Measurements from ENCODE around the gene PTPN9. TPM values are rescaled to one million over a fixed set of nuclear protein-coding genes. Genes with fewer than 3 reads are reported as not detected.
"Not testable (repeated sequence)": the region's sequence is repeated elsewhere in the genome, so short reads cannot be mapped to it uniquely, and the experiment has no call there.

PTPN9 gene
- total and polyA plus RNA-seq, 2 donors (not counting 1 experiment from before 2014, with no cell fraction given) = 11.8 to 15.5 TPM

DNA sequence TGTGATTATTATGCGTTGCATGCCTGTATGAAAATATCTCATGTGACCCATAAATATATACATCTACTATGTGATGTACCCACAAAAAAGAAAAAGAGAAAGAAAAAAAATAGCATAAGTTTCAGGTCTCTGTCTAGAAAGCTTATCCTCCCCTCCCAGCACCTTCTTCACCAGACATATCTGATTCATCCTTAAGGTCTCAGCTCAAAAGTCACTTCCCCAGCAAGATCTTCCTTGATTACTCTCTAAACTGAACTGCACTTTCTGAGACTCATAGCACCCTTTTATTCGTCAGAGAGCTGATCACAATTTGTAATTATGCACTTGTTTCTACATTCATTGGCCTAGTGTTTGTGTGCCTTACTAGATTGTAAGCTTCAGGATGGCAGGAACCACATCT lies 11.1 kb upstream of the PTPN9 start:
- H3K79me2 ChIP-seq (ENCODE audit: control insufficient read depth, insufficient read depth, low read length) = no peaks in the 10 kb centered on the region
- no peak overlapping the region for H3K9ac ChIP-seq (ENCODE audit: low read length)
- H3K27ac ChIP-seq (ENCODE audit: low read length in 2 of 2) = no peak overlapping the region
- Mint-ChIP-seq H3K27me3 (no peaks in the 10 kb centered on the region), H3K4me3 (no peak overlapping the region), H3K4me1 (no peaks in the 10 kb centered on the region), H3K27ac (no peak overlapping the region), H3K9me3 (ENCODE audit: insufficient read depth) (no peaks in the 10 kb centered on the region)
- no peaks in the 10 kb centered on the region for H3K27me3 ChIP-seq (replicated peaks in 1 of 4; ENCODE audit: control extremely low read depth in 1 of 4, control insufficient read depth in 3 of 4, insufficient read depth in 4 of 4, low read length in 3 of 4)
- no peak for ATAC-seq (ENCODE audit: low read depth)
- no peak overlapping the region for H3K4me2 ChIP-seq (replicated peaks; ENCODE audit: low read depth, low read length, poor library complexity, severe bottlenecking)
- ChIA-PET CTCF (interaction anchor here (2.4 kb wide), 1 partner anchor 11 kb away, joined by 7 read pairs; the partner anchor contains the start of gene PTPN9), POLR2A (no interaction called here)
- H3K9me3 ChIP-seq (ENCODE audit: control extremely low read depth in 1 of 3, control insufficient read depth in 2 of 3, insufficient read depth in 1 of 3, low read length in 2 of 3) = no peaks in the 10 kb centered on the region
- peaks cover 1 to 10% of the 10 kb centered on the region in 2 experiments for H3K36me3 ChIP-seq (replicated peaks in 1 of 2; ENCODE audit: control extremely low read depth in 1 of 2, control insufficient read depth in 1 of 2, extremely low read depth in 1 of 2, insufficient read depth in 2 of 2, low read length in 1 of 2)
- WGBS (ENCODE audit: insufficient coverage) = no CpG with 5 or more reads among the region's 2 CpGs
- no peak overlapping the region for H2AFZ ChIP-seq (ENCODE audit: insufficient read depth, low read depth, low read length, poor library complexity, severe bottlenecking)
- TF ChIP-seq, protein P1, sequence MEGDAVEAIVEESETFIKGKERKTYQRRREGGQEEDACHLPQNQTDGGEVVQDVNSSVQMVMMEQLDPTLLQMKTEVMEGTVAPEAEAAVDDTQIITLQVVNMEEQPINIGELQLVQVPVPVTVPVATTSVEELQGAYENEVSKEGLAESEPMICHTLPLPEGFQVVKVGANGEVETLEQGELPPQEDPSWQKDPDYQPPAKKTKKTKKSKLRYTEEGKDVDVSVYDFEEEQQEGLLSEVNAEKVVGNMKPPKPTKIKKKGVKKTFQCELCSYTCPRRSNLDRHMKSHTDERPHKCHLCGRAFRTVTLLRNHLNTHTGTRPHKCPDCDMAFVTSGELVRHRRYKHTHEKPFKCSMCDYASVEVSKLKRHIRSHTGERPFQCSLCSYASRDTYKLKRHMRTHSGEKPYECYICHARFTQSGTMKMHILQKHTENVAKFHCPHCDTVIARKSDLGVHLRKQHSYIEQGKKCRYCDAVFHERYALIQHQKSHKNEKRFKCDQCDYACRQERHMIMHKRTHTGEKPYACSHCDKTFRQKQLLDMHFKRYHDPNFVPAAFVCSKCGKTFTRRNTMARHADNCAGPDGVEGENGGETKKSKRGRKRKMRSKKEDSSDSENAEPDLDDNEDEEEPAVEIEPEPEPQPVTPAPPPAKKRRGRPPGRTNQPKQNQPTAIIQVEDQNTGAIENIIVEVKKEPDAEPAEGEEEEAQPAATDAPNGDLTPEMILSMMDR (IDR thresholded peaks at IDR 0.05) = no peak
- no peak for TF ChIP-seq EZH2 (IDR thresholded peaks at IDR 0.05; ENCODE audit: borderline replicate concordance, insufficient read depth, low read depth, low read length, poor library complexity, severe bottlenecking)
- H3K4me3 ChIP-seq (ENCODE audit: control extremely low read depth in 1 of 5, extremely low read depth in 1 of 5, insufficient read depth in 1 of 5, low read depth in 2 of 5, low read length in 4 of 5) = no peak overlapping the region
- no peak for DNase-seq
- intact Hi-C loops (cut with micrococcal nuclease) = no loop called here
- no peaks in the 10 kb centered on the region for H4K20me1 ChIP-seq (ENCODE audit: control insufficient read depth, insufficient read depth, low read length, poor library complexity, severe bottlenecking)
- H3K4me1 ChIP-seq (ENCODE audit: control insufficient read depth in 2 of 2, insufficient read depth in 2 of 2, low read length in 2 of 2) = no peaks in the 10 kb centered on the region

- no peak for TF ChIP-seq EZH2 (IDR thresholded peaks at IDR 0.05; ENCODE audit: borderline replicate concordance, insufficient read depth, low read depth, low read length, poor library complexity, severe bottlenecking)
- TF ChIP-seq, protein P1 (IDR thresholded peaks at IDR 0.05) = no peak
- H3K4me2 ChIP-seq (replicated peaks; ENCODE audit: low read depth, low read length, poor library complexity, severe bottlenecking) = no peak overlapping the region
- Mint-ChIP-seq H3K9me3 (ENCODE audit: insufficient read depth) (no peaks in the 10 kb centered on the region), H3K27me3 (no peaks in the 10 kb centered on the region), H3K4me1 (no peaks in the 10 kb centered on the region), H3K27ac (no peak overlapping the region), H3K4me3 (no peak overlapping the region)
- no peaks in the 10 kb centered on the region for H3K79me2 ChIP-seq (ENCODE audit: control insufficient read depth, insufficient read depth, low read length)
- DNase-seq (no peak), ATAC-seq (ENCODE audit: low read depth) (no peak)
- no peaks in the 10 kb centered on the region for H3K4me1 ChIP-seq (ENCODE audit: control insufficient read depth in 2 of 2, insufficient read depth in 2 of 2, low read length in 2 of 2)
- no peaks in the 10 kb centered on the region for H3K27me3 ChIP-seq (replicated peaks in 1 of 4; ENCODE audit: control extremely low read depth in 1 of 4, control insufficient read depth in 3 of 4, insufficient read depth in 4 of 4, low read length in 3 of 4)
- no peak overlapping the region for H3K4me3 ChIP-seq (ENCODE audit: control extremely low read depth in 1 of 5, extremely low read depth in 1 of 5, insufficient read depth in 1 of 5, low read depth in 2 of 5, low read length in 4 of 5)
- 100% methylated on average over 5 of the region's 5 CpGs for WGBS (ENCODE audit: insufficient coverage)
- peaks cover 1 to 4% of the 10 kb centered on the region in 2 experiments for H3K36me3 ChIP-seq (replicated peaks in 1 of 2; ENCODE audit: control extremely low read depth in 1 of 2, control insufficient read depth in 1 of 2, extremely low read depth in 1 of 2, insufficient read depth in 2 of 2, low read length in 1 of 2)
- no peaks in the 10 kb centered on the region for H4K20me1 ChIP-seq (ENCODE audit: control insufficient read depth, insufficient read depth, low read length, poor library complexity, severe bottlenecking)
- intact Hi-C loops (cut with micrococcal nuclease) = no loop called here
- ChIA-PET POLR2A (interaction anchor here (0.8 kb wide), 1 partner anchor 10 kb away, joined by 3 read pairs; the partner anchor contains the start of gene PTPN9), CTCF (interaction anchor here (2.4 kb wide), 1 partner anchor 10 kb away, joined by 7 read pairs; the partner anchor contains the start of gene PTPN9)
- no peak overlapping the region for H2AFZ ChIP-seq (ENCODE audit: insufficient read depth, low read depth, low read length, poor library complexity, severe bottlenecking)
- H3K9ac ChIP-seq (ENCODE audit: low read length) = no peak overlapping the region
- no peaks in the 10 kb centered on the region for H3K9me3 ChIP-seq (ENCODE audit: control extremely low read depth in 1 of 3, control insufficient read depth in 2 of 3, insufficient read depth in 1 of 3, low read length in 2 of 3)
- no peak overlapping the region for H3K27ac ChIP-seq (ENCODE audit: low read length in 2 of 2)
These were observed 10.0 kb upstream of the PTPN9 start for GRCh38 chr15:75589071-75589470.

DNA sequence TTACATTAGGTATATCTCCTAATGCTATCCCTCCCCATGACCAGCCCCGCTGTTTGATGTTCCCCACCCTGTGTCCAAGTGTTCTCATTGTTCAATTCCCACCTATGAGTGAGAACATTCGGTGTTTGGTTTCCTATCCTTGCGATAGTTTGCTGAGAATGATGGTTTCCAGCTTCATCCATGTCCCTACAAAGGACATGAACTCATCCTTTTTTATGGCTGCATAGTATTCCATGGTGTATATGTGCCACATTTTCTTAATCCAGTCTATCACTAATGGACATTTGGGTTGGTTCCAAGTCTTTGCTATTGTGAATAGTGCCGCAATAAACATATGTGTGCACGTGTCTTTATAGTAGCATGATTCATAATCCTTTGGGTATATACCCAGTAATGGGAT lies 7.3 kb upstream of the PTPN9 start:
- not testable (repeated sequence) for H3K27ac Mint-ChIP-seq, H3K4me3 Mint-ChIP-seq

More for the DNA sequence above, 7.3 kb upstream of the PTPN9 start:
- H3K9ac ChIP-seq (ENCODE audit: low read length); H3K9me3 Mint-ChIP-seq (ENCODE audit: insufficient read depth); DNase-seq; H3K4me2 ChIP-seq (replicated peaks; ENCODE audit: low read depth, low read length, poor library complexity, severe bottlenecking); H3K27me3 ChIP-seq (replicated peaks in 1 of 4; ENCODE audit: control extremely low read depth in 1 of 4, control insufficient read depth in 3 of 4, insufficient read depth in 4 of 4, low read length in 3 of 4); POLR2A ChIA-PET; ATAC-seq (ENCODE audit: low read depth); H3K79me2 ChIP-seq (ENCODE audit: control insufficient read depth, insufficient read depth, low read length); CTCF ChIA-PET; H3K9me3 ChIP-seq (ENCODE audit: control extremely low read depth in 1 of 3, control insufficient read depth in 2 of 3, insufficient read depth in 1 of 3, low read length in 2 of 3); intact Hi-C loops (cut with micrococcal nuclease); H3K27ac ChIP-seq (ENCODE audit: low read length in 2 of 2); H3K4me3 ChIP-seq (ENCODE audit: control extremely low read depth in 1 of 5, extremely low read depth in 1 of 5, insufficient read depth in 1 of 5, low read depth in 2 of 5, low read length in 4 of 5); H3K27me3 Mint-ChIP-seq; H3K4me1 Mint-ChIP-seq; H2AFZ ChIP-seq (ENCODE audit: insufficient read depth, low read depth, low read length, poor library complexity, severe bottlenecking); H4K20me1 ChIP-seq (ENCODE audit: control insufficient read depth, insufficient read depth, low read length, poor library complexity, severe bottlenecking); H3K4me1 ChIP-seq (ENCODE audit: control insufficient read depth in 2 of 2, insufficient read depth in 2 of 2, low read length in 2 of 2); H3K36me3 ChIP-seq (replicated peaks in 1 of 2; ENCODE audit: control extremely low read depth in 1 of 2, control insufficient read depth in 1 of 2, extremely low read depth in 1 of 2, insufficient read depth in 2 of 2, low read length in 1 of 2): not testable (repeated sequence)
- WGBS (ENCODE audit: insufficient coverage) = 100% methylated on average over 1 of the region's 5 CpGs

Measured in B cell (primary cell).